WTC11 (cell line): ENCODE data around the gene CBX6. TPM values are rescaled to one million over a fixed set of nuclear protein-coding genes. Genes with fewer than 3 reads are reported as not detected.

ENCODE experiments used
- SMAD4 ChIP-seq: sonication (generic); formaldehyde crosslinking; IDR thresholded peaks from 2 replicates; pipeline ENCODE4 v1.8.0; 2022; ENCODE audit warnings: mild to moderate bottlenecking, missing genetic modification reagents
- STAT6 ChIP-seq: sonication (generic); formaldehyde crosslinking; conservative IDR thresholded peaks from 2 replicates; pipeline ENCODE4 v1.8.1; 2023; ENCODE audit warnings: mild to moderate bottlenecking, low read depth, missing genetic modification reagents, moderate library complexity
- TEAD1 ChIP-seq: sonication (generic); formaldehyde crosslinking; IDR thresholded peaks from 2 replicates; pipeline ENCODE4 v1.8.0; 2022; ENCODE audit warnings: mild to moderate bottlenecking, missing genetic modification reagents
- ZNF317 ChIP-seq: sonication (generic); formaldehyde crosslinking; IDR thresholded peaks from 2 replicates; pipeline ENCODE4 v1.8.1; 2023; ENCODE audit warnings: low read depth, mild to moderate bottlenecking, moderate library complexity, missing genetic modification reagents, borderline replicate concordance
- ZSCAN18 ChIP-seq: fragments of 250-450 bp; sonication (Bioruptor Pico); IDR thresholded peaks from 2 replicates; pipeline ENCODE4 v2.1.2; 2022; ENCODE audit warnings: mild to moderate bottlenecking, moderate library complexity
- total RNA-seq: library from RNA; stranded (reverse); gene quantifications from 3 replicates; pipeline ENCODE4 v1.2.3, GENCODE V29; 2021
- TF ChIP-seq, protein P1 (sequence below): sonication (generic); formaldehyde crosslinking; IDR thresholded peaks from 2 replicates; pipeline ENCODE4 v1.8.0; 2022; ENCODE audit warnings: mild to moderate bottlenecking, missing genetic modification reagents
- TF ChIP-seq, protein P2 (sequence below): sonication (generic); formaldehyde crosslinking; IDR thresholded peaks from 2 replicates; pipeline ENCODE4 v1.8.1; 2023; ENCODE audit warnings: mild to moderate bottlenecking, missing genetic modification reagents, borderline replicate concordance
- TF ChIP-seq, protein P3 (sequence below): sonication (generic); formaldehyde crosslinking; IDR thresholded peaks from 2 replicates; pipeline ENCODE4 v1.8.0; 2022; ENCODE audit warnings: mild to moderate bottlenecking, missing genetic modification reagents
- TF ChIP-seq, protein P4 (sequence below): fragments of 250-450 bp; sonication (Bioruptor Pico); IDR thresholded peaks from 2 replicates; pipeline ENCODE4 v1.9.0; 2021; ENCODE audit warnings: mild to moderate bottlenecking, borderline replicate concordance

CBX6 gene
- total RNA-seq, 1 experiment from 2014 or later: 27.0 TPM

- TF ChIP-seq ZNF317 (CRISPR knock-in tag) (no peak), TEAD1 (CRISPR knock-in tag) (no peak), STAT6 (CRISPR knock-in tag) (no peak), SMAD4 (CRISPR knock-in tag) (no peak), ZSCAN18 (CRISPR knock-in tag) (no peak)
- TF ChIP-seq, protein P1, sequence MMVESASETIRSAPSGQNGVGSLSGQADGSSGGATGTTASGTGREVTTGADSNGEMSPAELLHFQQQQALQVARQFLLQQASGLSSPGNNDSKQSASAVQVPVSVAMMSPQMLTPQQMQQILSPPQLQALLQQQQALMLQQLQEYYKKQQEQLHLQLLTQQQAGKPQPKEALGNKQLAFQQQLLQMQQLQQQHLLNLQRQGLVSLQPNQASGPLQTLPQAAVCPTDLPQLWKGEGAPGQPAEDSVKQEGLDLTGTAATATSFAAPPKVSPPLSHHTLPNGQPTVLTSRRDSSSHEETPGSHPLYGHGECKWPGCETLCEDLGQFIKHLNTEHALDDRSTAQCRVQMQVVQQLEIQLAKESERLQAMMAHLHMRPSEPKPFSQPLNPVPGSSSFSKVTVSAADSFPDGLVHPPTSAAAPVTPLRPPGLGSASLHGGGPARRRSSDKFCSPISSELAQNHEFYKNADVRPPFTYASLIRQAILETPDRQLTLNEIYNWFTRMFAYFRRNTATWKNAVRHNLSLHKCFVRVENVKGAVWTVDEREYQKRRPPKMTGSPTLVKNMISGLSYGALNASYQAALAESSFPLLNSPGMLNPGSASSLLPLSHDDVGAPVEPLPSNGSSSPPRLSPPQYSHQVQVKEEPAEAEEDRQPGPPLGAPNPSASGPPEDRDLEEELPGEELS (CRISPR knock-in tag): no peak
- TF ChIP-seq, protein P2, sequence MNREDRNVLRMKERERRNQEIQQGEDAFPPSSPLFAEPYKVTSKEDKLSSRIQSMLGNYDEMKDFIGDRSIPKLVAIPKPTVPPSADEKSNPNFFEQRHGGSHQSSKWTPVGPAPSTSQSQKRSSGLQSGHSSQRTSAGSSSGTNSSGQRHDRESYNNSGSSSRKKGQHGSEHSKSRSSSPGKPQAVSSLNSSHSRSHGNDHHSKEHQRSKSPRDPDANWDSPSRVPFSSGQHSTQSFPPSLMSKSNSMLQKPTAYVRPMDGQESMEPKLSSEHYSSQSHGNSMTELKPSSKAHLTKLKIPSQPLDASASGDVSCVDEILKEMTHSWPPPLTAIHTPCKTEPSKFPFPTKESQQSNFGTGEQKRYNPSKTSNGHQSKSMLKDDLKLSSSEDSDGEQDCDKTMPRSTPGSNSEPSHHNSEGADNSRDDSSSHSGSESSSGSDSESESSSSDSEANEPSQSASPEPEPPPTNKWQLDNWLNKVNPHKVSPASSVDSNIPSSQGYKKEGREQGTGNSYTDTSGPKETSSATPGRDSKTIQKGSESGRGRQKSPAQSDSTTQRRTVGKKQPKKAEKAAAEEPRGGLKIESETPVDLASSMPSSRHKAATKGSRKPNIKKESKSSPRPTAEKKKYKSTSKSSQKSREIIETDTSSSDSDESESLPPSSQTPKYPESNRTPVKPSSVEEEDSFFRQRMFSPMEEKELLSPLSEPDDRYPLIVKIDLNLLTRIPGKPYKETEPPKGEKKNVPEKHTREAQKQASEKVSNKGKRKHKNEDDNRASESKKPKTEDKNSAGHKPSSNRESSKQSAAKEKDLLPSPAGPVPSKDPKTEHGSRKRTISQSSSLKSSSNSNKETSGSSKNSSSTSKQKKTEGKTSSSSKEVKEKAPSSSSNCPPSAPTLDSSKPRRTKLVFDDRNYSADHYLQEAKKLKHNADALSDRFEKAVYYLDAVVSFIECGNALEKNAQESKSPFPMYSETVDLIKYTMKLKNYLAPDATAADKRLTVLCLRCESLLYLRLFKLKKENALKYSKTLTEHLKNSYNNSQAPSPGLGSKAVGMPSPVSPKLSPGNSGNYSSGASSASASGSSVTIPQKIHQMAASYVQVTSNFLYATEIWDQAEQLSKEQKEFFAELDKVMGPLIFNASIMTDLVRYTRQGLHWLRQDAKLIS: no peak
- TF ChIP-seq, protein P3, sequence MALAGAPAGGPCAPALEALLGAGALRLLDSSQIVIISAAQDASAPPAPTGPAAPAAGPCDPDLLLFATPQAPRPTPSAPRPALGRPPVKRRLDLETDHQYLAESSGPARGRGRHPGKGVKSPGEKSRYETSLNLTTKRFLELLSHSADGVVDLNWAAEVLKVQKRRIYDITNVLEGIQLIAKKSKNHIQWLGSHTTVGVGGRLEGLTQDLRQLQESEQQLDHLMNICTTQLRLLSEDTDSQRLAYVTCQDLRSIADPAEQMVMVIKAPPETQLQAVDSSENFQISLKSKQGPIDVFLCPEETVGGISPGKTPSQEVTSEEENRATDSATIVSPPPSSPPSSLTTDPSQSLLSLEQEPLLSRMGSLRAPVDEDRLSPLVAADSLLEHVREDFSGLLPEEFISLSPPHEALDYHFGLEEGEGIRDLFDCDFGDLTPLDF (CRISPR knock-in tag): no peak
- TF ChIP-seq, protein P4, sequence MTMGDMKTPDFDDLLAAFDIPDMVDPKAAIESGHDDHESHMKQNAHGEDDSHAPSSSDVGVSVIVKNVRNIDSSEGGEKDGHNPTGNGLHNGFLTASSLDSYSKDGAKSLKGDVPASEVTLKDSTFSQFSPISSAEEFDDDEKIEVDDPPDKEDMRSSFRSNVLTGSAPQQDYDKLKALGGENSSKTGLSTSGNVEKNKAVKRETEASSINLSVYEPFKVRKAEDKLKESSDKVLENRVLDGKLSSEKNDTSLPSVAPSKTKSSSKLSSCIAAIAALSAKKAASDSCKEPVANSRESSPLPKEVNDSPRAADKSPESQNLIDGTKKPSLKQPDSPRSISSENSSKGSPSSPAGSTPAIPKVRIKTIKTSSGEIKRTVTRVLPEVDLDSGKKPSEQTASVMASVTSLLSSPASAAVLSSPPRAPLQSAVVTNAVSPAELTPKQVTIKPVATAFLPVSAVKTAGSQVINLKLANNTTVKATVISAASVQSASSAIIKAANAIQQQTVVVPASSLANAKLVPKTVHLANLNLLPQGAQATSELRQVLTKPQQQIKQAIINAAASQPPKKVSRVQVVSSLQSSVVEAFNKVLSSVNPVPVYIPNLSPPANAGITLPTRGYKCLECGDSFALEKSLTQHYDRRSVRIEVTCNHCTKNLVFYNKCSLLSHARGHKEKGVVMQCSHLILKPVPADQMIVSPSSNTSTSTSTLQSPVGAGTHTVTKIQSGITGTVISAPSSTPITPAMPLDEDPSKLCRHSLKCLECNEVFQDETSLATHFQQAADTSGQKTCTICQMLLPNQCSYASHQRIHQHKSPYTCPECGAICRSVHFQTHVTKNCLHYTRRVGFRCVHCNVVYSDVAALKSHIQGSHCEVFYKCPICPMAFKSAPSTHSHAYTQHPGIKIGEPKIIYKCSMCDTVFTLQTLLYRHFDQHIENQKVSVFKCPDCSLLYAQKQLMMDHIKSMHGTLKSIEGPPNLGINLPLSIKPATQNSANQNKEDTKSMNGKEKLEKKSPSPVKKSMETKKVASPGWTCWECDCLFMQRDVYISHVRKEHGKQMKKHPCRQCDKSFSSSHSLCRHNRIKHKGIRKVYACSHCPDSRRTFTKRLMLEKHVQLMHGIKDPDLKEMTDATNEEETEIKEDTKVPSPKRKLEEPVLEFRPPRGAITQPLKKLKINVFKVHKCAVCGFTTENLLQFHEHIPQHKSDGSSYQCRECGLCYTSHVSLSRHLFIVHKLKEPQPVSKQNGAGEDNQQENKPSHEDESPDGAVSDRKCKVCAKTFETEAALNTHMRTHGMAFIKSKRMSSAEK (CRISPR knock-in tag): no peak
Observed at GRCh38 chr22:38830845-38831108, 41.2 kb downstream of the CBX6 start (continued).
